ENCODE measurements around the gene GRHL1. TPM values are rescaled to one million over a fixed set of nuclear protein-coding genes. Genes with fewer than 3 reads are reported as not detected.

The GRHL1 gene
- total and polyA plus RNA-seq, 7 experiments from 2014 or later = 0.19 to 1.3 (median 0.48) TPM; not detected in 1

DNA sequence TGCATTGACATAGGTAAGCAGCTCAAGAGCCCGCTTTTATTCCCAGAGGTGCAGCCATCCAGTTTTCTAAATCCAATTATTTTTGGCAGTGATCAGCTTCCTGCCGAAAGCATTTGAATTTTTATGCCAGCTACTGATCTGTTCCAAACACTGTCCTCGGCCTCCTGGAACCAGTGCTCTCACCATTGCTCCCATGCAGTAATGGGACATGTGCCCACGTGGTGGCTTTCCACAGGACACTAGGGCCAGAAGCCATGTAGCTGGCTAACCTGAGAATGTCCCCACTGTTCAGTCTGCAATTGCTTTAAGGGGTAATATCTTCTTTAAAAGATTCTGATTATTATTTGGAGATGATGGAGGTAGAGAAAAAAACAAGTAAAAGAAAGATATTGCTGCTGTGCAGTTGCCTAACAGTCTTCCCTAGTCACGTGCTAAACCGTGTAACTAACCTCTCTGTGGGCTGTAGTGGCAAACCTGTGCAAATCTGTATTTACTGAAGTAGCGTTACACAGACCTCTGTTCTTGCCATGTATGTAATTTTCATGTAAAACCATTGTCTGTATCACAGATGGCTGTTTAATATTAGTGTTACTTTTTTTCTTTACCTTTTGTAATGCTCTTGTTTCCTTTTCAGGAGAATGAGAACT, 13.0 kb downstream of the GRHL1 start:
- no peaks in the 10 kb centered on the region for H3K36me3 ChIP-seq (ENCODE audit: control insufficient read depth in 2 of 3, insufficient read depth in 3 of 3, low read length in 3 of 3)
- peak overlapping the region in 3 of 10 donors; percentile 45 to 67 (median 58) for H3K4me3 Mint-ChIP-seq
- H3K27me3 Mint-ChIP-seq = peaks cover 0 to 12% (median 0%) of the 10 kb centered on the region in 5 donors
- intact Hi-C loops (cut with micrococcal nuclease) = no loop called here
- peaks cover 0 to 2% (median 0%) of the 10 kb centered on the region in 11 donors for H3K9me3 Mint-ChIP-seq
- H3K4me1 ChIP-seq (ENCODE audit: control insufficient read depth in 2 of 2, insufficient read depth in 2 of 2, low read length in 2 of 2) = peaks cover 0 to 5% of the 10 kb centered on the region in 2 donors
- DNase-seq (no peak), ATAC-seq (no peak)
- no peaks in the 10 kb centered on the region for H3K27me3 ChIP-seq (ENCODE audit: control insufficient read depth in 2 of 2, insufficient read depth in 2 of 2, low read length in 2 of 2)
- no peak overlapping the region for H3K27ac ChIP-seq (ENCODE audit: low read depth, low read length)
- no peak overlapping the region for H3K4me3 ChIP-seq (ENCODE audit: low read length)
- CTCF ChIA-PET = interaction anchor here (0.5 to 1.4 kb wide), 2 partner anchors 20 kb away, joined by 5 to 6 read pairs; no protein-coding TSS in a partner anchor
- H3K9me3 ChIP-seq (ENCODE audit: control insufficient read depth in 2 of 3, low read length in 3 of 3) = no peaks in the 10 kb centered on the region
- peak overlapping the region in 3 of 9 donors; percentile 63 to 86 (median 68) for H3K27ac Mint-ChIP-seq
- peaks cover 5 to 19% (median 14%) of the 10 kb centered on the region in 7 donors for H3K4me1 Mint-ChIP-seq
- H3K36me3 Mint-ChIP-seq = peaks cover 0 to 2% (median 0%) of the 10 kb centered on the region in 5 donors
- POLR2A ChIA-PET = interaction anchor here (0.5 to 1.1 kb wide), 4 partner anchors 15 to 121 kb away, joined by 4 to 5 read pairs (median 4); partner anchors contain the start of gene TAF1B

DNA sequence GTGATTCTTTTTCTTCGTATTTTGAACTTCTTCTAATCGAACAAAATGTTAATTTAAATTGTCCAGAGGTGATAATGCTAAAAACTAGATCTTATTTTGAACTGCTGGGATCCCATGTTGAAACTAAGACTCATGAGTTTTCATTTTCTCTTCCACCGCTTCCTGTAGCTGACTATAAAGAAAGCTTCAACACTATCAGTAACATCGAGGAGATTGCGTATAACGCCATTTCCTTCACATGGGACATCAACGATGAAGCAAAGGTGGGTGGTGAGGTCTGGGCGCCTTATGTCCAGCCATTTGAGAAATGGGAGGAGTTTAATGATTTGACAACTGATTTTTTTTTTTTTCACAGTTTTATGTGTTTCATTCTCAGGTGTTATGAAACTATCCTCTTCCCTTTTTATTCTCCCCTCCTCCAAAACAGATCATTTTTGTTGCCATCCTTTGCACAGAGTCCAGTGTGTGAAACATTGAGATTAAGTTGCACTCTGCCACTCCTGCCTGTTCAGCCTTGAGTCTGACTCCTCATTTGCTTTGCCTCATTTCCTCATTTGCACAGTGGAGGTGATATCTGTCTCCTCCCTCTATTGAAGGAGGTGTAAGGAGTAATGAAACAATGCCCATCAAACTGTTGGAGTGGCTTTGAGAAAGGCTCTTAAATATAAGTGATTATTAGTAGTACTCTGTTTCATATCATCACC, 13.8 kb downstream of the GRHL1 start:
- H3K4me3 ChIP-seq (ENCODE audit: low read length) = no peak overlapping the region
- H3K9me3 Mint-ChIP-seq = peaks cover 0 to 2% (median 0%) of the 10 kb centered on the region in 11 donors
- intact Hi-C loops (cut with micrococcal nuclease) = no loop called here
- H3K36me3 ChIP-seq (ENCODE audit: control insufficient read depth in 2 of 3, insufficient read depth in 3 of 3, low read length in 3 of 3) = no peaks in the 10 kb centered on the region
- peaks cover 5 to 19% (median 14%) of the 10 kb centered on the region in 7 donors for H3K4me1 Mint-ChIP-seq
- H3K27me3 Mint-ChIP-seq = peaks cover 0 to 9% (median 0%) of the 10 kb centered on the region in 5 donors
- H3K9me3 ChIP-seq (ENCODE audit: control insufficient read depth in 2 of 3, low read length in 3 of 3) = no peaks in the 10 kb centered on the region
- POLR2A ChIA-PET = interaction anchor here (0.5 to 0.7 kb wide), 2 partner anchors 14 to 82 kb away, joined by 4 to 5 read pairs; no protein-coding TSS in a partner anchor
- H3K27me3 ChIP-seq (ENCODE audit: control insufficient read depth in 2 of 2, insufficient read depth in 2 of 2, low read length in 2 of 2) = no peaks in the 10 kb centered on the region
- peaks cover 0 to 5% of the 10 kb centered on the region in 2 donors for H3K4me1 ChIP-seq (ENCODE audit: control insufficient read depth in 2 of 2, insufficient read depth in 2 of 2, low read length in 2 of 2)
- DNase-seq (peak in 4 of 9 donors; percentile 13 to 18 (median 15)), ATAC-seq (peak; percentile 67)
- peak overlapping the region; percentile 18 to 67 (median 50) for H3K4me3 Mint-ChIP-seq
- no peak overlapping the region for H3K27ac ChIP-seq (ENCODE audit: low read depth, low read length)
- CTCF ChIA-PET = interaction anchor here (0.5 kb wide), 1 partner anchor 19 kb away, joined by 5 read pairs; no protein-coding TSS in a partner anchor
- peaks cover 0 to 2% (median 0%) of the 10 kb centered on the region in 5 donors for H3K36me3 Mint-ChIP-seq
- H3K27ac Mint-ChIP-seq = peak overlapping the region in 8 of 9 donors; percentile 9 to 86 (median 47)

DNA sequence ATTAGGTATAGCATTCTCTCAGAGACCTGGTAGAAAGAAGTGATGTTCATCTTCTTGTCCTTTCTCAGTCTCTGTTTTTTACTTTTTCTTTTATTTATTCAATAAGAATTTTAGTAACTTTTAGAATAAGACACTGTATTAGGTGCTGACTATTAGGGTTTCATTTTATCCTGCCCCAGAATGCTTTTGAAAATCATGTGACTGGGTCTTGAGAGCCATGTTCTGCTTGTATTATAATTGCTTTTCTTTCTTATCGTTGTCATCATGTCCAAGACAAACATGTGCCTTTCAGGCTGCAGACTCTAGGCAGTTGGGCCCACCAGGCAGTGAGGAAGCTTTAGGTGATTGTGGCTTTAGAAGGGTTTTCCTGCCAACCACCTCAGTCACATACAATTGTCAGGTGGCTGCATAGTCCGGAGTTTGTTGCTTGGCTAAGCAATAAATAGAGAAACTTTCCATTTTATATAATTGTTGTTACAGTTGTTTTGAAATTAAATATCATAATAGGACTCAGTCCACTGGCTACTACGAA, 15.1 kb downstream of the GRHL1 start:
- ChIA-PET CTCF (interaction anchor here (0.6 kb wide), 1 partner anchor 723 kb away, joined by 3 read pairs; the partner anchor contains the start of gene NOL10), POLR2A (no interaction called here)
- Histone ChIP-seq H3K4me1 (ENCODE audit: control insufficient read depth in 2 of 2, insufficient read depth in 2 of 2, low read length in 2 of 2) (peaks cover 0 to 5% of the 10 kb centered on the region in 2 donors), H3K4me3 (ENCODE audit: low read length) (no peak overlapping the region), H3K36me3 (ENCODE audit: control insufficient read depth in 2 of 3, insufficient read depth in 3 of 3, low read length in 3 of 3) (no peaks in the 10 kb centered on the region), H3K27ac (ENCODE audit: low read depth, low read length) (no peak overlapping the region), H3K27me3 (ENCODE audit: control insufficient read depth in 2 of 2, insufficient read depth in 2 of 2, low read length in 2 of 2) (no peaks in the 10 kb centered on the region), H3K9me3 (ENCODE audit: control insufficient read depth in 2 of 3, low read length in 3 of 3) (no peaks in the 10 kb centered on the region)
- ATAC-seq (no peak), DNase-seq (no peak)
- Mint-ChIP-seq H3K27ac (no peak overlapping the region), H3K4me3 (no peak overlapping the region), H3K36me3 (peaks cover 0 to 2% (median 0%) of the 10 kb centered on the region in 5 donors), H3K9me3 (peaks cover 0 to 2% (median 0%) of the 10 kb centered on the region in 11 donors), H3K4me1 (peaks cover 5 to 19% (median 14%) of the 10 kb centered on the region in 7 donors), H3K27me3 (peaks cover 0 to 7% (median 0%) of the 10 kb centered on the region in 5 donors)
- intact Hi-C loops (cut with micrococcal nuclease) = no loop called here

DNA sequence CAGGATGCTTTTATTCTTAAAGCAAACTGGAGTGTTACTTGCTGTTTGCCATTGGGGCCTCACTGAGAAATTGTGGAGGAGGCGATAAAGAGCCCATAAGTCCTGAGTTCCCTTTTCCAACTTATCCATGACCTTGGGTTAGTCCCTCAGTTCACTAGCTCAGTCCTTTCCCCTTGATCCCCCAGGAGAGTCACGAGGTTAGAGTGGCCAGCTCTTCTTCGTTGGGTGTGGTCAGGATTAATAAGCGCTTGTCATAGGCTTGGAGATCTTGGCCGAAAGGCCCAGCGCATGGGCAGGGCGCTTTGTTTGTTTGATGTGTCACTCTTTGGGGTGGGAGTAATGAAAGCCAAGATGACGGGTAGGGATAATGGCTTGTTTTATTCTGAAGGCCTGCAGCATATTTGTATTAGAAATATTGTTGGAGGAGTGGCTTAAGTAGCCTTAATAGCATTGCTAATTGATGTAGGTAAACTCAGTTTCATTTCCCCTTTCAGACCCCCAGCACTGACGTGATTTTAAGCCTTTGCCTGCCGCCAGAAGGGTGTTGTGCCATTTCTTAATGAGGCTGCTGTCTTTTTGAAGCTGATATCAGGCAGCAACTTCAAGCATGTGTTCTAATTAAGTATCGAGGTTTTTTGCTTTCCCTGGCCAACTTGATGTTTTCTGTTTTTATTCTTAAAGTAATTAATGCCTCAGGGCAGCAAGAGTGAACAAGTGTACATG, 15.7 kb downstream of the GRHL1 start:
- H3K4me1 Mint-ChIP-seq = peaks cover 5 to 19% (median 14%) of the 10 kb centered on the region in 7 donors
- CTCF ChIA-PET = no interaction called here
- peaks cover 0 to 2% (median 0%) of the 10 kb centered on the region in 5 donors for H3K36me3 Mint-ChIP-seq
- no peak overlapping the region for H3K27ac Mint-ChIP-seq
- Histone ChIP-seq H3K36me3 (ENCODE audit: control insufficient read depth in 2 of 3, insufficient read depth in 3 of 3, low read length in 3 of 3) (no peaks in the 10 kb centered on the region), H3K9me3 (ENCODE audit: control insufficient read depth in 2 of 3, low read length in 3 of 3) (no peaks in the 10 kb centered on the region), H3K4me1 (ENCODE audit: control insufficient read depth in 2 of 2, insufficient read depth in 2 of 2, low read length in 2 of 2) (peaks cover 0 to 5% of the 10 kb centered on the region in 2 donors), H3K27ac (ENCODE audit: low read depth, low read length) (no peak overlapping the region), H3K27me3 (ENCODE audit: control insufficient read depth in 2 of 2, insufficient read depth in 2 of 2, low read length in 2 of 2) (no peaks in the 10 kb centered on the region), H3K4me3 (ENCODE audit: low read length) (no peak overlapping the region)
- peaks cover 0 to 2% (median 0%) of the 10 kb centered on the region in 5 donors for H3K27me3 Mint-ChIP-seq
- no peak for ATAC-seq
- POLR2A ChIA-PET = interaction anchor here (0.6 kb wide), 1 partner anchor 20 kb away, joined by 3 read pairs; no protein-coding TSS in a partner anchor
- no peak overlapping the region for H3K4me3 Mint-ChIP-seq
- intact Hi-C loops (cut with micrococcal nuclease) = no loop called here
- peaks cover 0 to 2% (median 0%) of the 10 kb centered on the region in 11 donors for H3K9me3 Mint-ChIP-seq
- no peak for DNase-seq

DNA sequence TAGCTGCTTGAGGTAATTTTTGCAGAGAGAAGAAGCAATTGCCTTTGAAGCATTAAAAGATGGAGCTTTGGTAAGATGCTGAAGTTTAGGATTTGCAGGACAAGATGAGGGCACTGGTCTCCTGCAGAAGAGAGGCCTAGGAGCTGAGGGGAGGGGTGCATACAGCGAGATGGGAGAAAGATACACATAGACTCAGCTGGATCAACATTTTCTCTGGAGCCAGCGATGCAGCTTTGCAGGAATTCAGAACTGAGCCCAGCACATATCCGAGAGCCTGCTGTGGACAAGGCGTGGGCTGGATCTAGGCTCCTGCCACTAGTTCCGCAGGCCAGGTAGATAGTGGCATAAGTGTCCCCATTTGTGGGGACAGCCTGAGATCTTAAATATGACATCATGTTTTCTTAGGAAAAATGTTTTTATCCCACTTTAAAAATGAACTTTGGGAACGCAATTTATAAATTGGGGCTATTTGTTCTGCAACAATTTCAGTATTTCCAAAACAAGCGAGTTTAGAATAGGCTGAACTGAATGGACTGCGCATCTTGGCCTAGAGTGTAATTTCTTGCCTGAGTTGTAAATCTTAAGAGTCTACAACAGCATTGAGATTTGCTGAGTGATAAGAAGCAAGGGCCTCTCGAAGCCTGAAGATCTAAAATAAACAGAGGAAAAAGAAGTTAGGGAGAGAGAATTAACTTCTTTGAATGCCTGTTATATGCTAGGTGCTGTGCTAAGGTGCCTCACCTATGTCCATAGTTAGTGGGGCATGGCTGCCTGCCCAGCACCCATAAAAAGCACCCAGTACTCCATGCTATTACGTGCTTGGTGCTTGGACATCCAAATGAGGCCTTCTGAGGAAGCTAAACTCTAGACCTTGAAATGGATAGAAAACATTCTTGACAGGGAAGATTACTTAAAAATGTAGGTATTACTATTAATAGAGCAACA, 17.3 kb downstream of the GRHL1 start:
- Histone ChIP-seq H3K4me3 (ENCODE audit: low read length) (no peak overlapping the region), H3K36me3 (ENCODE audit: control insufficient read depth in 2 of 3, insufficient read depth in 3 of 3, low read length in 3 of 3) (no peaks in the 10 kb centered on the region), H3K27me3 (ENCODE audit: control insufficient read depth in 2 of 2, insufficient read depth in 2 of 2, low read length in 2 of 2) (no peaks in the 10 kb centered on the region), H3K9me3 (ENCODE audit: control insufficient read depth in 2 of 3, low read length in 3 of 3) (no peaks in the 10 kb centered on the region), H3K4me1 (ENCODE audit: control insufficient read depth in 2 of 2, insufficient read depth in 2 of 2, low read length in 2 of 2) (peaks cover 0 to 5% of the 10 kb centered on the region in 2 donors), H3K27ac (ENCODE audit: low read depth, low read length) (no peak overlapping the region)
- H3K9me3 Mint-ChIP-seq = peaks cover 0 to 2% (median 0%) of the 10 kb centered on the region in 11 donors
- ATAC-seq = no peak
- CTCF ChIA-PET = interaction anchor here (0.5 to 1.3 kb wide), 2 partner anchors 8 to 15 kb away, joined by 4 read pairs; no protein-coding TSS in a partner anchor
- POLR2A ChIA-PET = no interaction called here
- no peak for DNase-seq
- H3K27me3 Mint-ChIP-seq = no peaks in the 10 kb centered on the region
- intact Hi-C loops (cut with micrococcal nuclease) = no loop called here
- H3K4me1 Mint-ChIP-seq = peaks cover 5 to 25% (median 14%) of the 10 kb centered on the region in 7 donors
- H3K36me3 Mint-ChIP-seq = peaks cover 0 to 2% (median 0%) of the 10 kb centered on the region in 5 donors
- no peak overlapping the region for H3K4me3 Mint-ChIP-seq
- H3K27ac Mint-ChIP-seq = no peak overlapping the region

Data from naive thymus-derived CD4-positive, alpha-beta T cell (primary cell).